ENCODE measurements around the gene SLC25A36.

SLC25A36 gene

GRCh38 chr3:140916603-140917002, 25.0 kb upstream of the SLC25A36 start:
- TF ChIP-seq CTCF (IDR thresholded peaks at IDR 0.05; ENCODE audit: low read length, missing control alignments): no peak

GRCh38 chr3:140917772-140918171, 23.9 kb upstream of the SLC25A36 start:
- no peak for TF ChIP-seq CTCF (IDR thresholded peaks at IDR 0.05; ENCODE audit: low read length, missing control alignments)
- H3K4me3 ChIP-seq (replicated peaks; ENCODE audit: low read depth, low read length): no peak overlapping the region
- DNase-seq (ENCODE audit: low read depth): no peak

More at GRCh38 chr3:140916603-140917002, 25.0 kb upstream of the SLC25A36 start:
- no peak overlapping the region for H3K4me3 ChIP-seq (replicated peaks; ENCODE audit: low read depth, low read length)
- DNase-seq (ENCODE audit: low read depth): no peak

- no peak for TF ChIP-seq CTCF (IDR thresholded peaks at IDR 0.05; ENCODE audit: low read length, missing control alignments)
- H3K4me3 ChIP-seq (replicated peaks; ENCODE audit: low read depth, low read length): no peak overlapping the region
- no peak for DNase-seq (ENCODE audit: low read depth)
Measured at GRCh38 chr3:140920029-140920428, 21.6 kb upstream of the SLC25A36 start.

GRCh38 chr3:140922634-140923033, 19.0 kb upstream of the SLC25A36 start:
- H3K4me3 ChIP-seq (replicated peaks; ENCODE audit: low read depth, low read length): no peak overlapping the region
- peak; percentile 61 for TF ChIP-seq CTCF (IDR thresholded peaks at IDR 0.05; ENCODE audit: low read length, missing control alignments)
- DNase-seq (ENCODE audit: low read depth): peak; percentile 52

- TF ChIP-seq CTCF (IDR thresholded peaks at IDR 0.05; ENCODE audit: low read length, missing control alignments): no peak
- no peak for DNase-seq (ENCODE audit: low read depth)
- H3K4me3 ChIP-seq (replicated peaks; ENCODE audit: low read depth, low read length): no peak overlapping the region
Measured at GRCh38 chr3:140924097-140924873, 17.4 kb upstream of the SLC25A36 start.

- no peak overlapping the region for H3K4me3 ChIP-seq (replicated peaks; ENCODE audit: low read depth, low read length)
- DNase-seq (ENCODE audit: low read depth): no peak
- TF ChIP-seq CTCF (IDR thresholded peaks at IDR 0.05; ENCODE audit: low read length, missing control alignments): no peak
Measured at GRCh38 chr3:140927279-140928069, 14.2 kb upstream of the SLC25A36 start.
